ENCODE results near the gene NEUROD2.

NEUROD2 gene

GRCh38 chr17:39618246-39618913, 10.7 kb upstream of the NEUROD2 start:
- DNase-seq, result no peak

GRCh38 chr17:39617446-39618245, 9.9 kb upstream of the NEUROD2 start:
- DNase-seq, result peak; percentile 49

DNA sequence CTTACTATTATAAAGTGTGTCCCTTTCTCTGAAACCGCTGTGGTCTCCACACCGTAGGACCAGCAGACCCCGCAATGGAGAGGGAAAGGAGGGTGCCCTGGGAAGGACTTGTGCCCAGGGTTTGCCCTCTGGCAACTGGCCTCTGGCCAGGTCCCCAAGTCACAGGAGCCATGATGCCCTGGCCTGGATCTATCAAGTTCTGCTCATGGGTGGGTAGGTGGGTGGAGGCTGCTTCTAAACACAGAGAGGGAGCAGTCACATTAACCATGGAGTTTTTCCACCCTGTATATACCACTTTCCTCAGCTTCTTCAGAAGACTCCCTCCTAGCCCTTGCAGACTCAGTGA, 9.4 kb upstream of the NEUROD2 start:
- no peak for DNase-seq

DNA sequence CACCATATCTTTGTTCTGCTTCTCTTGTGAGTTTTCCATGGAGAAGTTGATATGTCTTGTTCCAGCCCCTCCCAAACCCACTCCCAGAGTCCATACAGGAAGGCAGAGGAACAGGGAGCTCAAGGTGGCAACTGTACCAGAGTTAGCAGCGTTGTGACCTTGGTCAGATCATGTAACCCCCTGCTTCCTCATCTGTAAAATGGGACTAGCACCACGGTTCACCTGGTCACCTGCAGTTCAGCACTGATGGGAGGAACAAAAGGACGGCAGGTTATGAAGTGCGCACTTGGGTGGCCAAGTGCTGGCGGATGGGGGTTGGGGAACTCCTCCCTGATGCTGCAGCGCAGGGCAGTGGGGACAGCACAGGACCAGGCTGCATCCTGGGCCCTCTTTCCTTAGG, 7.7 kb upstream of the NEUROD2 start:
- no peak for DNase-seq

GRCh38 chr17:39614545-39615157, 6.9 kb upstream of the NEUROD2 start:
- no peak for DNase-seq

GRCh38 chr17:39612935-39613464, 5.3 kb upstream of the NEUROD2 start:
- no peak for DNase-seq

DNA sequence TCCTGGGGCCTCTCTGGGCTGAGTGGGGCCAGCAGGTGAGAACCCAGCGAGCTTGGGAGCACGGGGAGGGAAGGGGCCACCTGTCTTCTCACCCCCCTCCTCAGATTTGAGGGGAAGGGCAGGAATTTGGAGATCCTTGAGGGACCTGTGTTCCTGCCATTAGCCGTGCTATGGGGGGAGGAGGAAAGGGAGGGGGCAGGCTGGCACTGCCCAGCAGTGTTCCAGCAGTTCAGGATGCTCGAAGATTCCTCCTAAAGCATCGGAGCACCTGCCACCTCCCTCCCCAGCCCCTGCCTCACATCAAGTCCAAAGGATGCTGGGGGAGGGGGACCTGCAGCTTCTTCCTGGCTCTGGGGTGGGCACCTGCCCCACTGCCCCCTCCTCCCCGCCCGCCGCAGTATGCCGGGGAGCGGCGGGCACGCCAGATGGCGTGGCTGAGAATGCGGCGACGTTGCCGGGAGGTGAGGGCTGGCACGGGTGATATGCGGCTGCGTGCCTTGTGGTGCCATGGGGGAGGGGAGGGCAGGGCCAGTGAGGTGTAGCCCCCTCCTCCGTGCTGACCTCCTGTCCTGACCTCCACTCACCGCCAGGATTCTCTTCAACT, 4.7 kb upstream of the NEUROD2 start:
- no peak for DNase-seq

DNA sequence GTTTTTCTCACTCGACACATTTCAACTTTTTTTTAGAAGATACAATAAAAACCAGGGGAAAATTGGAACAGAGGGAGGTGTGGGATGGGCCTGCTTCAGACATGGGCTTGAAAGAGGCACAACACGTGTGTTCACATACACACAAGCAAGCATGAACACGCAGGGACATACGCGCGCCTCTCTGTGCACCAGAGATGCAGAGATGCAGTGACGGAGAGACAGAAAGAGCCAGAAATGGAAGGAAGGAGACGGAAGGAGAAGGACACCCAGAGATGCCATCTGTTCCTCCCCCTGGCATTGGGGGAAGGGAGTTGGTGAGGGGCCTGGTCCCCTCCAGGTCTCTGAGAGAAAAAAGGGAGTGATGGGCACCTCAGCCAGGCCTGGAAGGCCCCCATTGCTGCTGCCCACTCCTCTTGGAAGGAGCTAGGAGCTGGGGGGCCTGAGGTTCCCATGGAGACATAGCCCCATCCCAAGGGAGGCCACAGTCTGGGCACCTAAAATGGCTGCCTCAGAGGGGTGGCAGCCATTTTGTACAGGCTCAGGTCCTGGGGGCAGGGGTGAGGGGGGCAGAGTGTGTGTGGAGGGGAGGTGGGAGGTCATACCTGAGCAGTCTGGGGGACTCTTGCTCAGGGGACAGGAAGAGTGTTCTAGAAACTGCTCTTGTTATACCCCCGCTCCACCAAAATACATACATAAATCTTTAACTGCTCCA, 3.8 kb upstream of the NEUROD2 start:
- no peak for DNase-seq

DNA sequence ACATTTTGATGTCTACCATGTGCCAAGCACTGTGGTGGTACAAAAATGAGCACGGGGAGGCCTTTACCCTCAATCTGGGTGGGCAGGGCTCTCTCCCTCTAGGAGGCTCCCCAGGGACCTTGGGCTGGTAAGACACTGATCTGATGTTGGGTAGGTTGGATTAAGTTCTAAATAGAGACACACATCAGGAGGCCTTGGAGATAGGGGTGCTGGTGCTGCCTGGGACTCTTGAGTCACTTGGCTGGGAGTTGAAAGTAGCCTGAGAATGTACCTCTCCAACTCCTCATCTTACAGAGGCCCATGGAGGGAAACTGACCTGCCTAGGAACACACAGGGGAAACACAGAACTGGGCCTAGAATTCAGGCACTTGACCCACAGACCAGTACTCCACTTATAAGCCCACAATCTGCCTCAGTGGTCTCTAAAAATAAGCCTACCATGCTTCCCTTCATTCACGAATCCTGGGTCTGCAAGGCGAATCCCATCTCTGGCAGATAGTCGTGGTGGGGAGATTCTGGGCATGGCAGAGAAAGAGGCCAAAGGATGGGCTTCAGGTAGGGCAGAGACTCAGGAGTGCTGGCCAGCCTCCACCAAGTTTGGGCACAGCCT, 1.8 kb upstream of the NEUROD2 start:
- DNase-seq, result no peak

DNA sequence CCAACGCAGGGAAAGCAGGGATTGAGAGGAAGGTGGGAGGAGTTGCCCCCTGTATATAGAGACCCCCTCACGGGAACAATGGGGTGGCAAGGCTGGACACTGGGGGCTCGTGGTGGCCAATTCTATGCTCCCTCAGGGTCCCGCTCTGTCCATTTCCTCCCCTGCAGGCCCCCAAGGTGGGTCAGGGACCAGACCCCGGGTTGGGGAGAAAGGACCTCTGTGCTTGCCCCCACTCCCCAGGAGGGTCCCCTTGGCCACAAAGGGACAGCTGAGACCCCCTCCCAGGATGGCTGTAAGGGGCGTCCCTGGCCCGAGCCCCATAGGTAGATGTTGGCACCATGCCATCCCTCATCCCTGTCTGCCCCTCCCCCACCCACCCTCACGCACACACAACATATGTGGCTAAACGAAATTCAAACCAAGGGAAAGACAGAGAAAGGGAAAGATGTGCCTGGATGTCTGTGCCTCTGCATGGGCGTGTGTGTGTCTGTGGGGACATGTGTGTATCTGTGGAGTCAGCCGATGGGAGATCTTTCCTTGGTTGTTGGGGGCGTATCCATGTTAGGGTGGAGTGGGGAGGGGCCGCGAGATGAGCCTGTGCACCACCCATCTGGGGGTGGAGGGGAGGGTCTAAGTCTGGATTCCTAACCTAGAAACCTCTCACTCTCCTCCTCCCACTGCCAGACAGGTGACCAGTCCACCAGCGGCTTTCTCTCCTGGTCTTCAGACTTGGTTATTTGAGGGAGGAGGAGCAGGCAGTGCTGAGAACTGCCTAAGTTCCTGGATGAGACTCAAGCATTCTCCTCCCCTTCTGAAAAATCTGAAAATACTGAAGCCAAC, 642 bp upstream of the NEUROD2 start:
- no peak for DNase-seq

DNA sequence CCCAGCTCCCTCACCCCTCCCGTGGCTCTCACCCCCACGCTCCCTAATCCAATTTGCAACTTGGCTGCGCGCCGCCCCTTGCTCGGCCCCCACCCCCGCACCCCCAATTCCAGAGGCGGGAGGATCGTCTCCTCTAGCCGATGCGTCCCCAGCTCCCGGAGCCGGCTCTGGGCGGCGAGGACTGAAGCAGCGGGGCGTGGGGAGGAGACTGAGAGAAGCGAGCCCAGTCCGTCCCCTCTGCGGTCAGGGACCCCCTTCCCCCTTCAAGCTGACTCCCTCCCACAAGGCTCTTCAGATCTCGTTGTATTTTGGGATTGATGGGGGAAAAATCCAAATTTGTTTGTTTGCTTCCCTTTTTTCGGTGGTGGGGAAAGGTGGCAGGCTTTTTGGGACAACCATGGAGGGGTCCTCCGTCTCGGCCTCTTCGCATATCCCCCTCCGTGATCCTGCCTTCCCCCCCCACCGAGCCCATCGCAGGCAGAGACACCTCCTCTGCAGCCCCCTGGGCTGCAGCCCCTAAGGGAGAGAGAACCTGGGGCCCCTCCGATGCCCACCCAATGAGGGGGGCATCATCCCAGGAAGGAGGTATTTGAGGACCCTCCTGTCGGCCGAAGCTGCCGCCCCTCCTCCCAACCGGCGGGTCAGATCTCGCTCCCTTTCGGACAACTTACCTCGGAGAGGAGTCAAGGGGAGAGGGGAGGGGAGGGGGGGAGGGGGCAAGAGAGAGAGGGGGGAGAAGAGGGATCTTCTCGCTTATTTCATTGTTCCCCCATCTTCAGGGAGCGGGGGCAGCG, 466 bp downstream of the NEUROD2 start:
- DNase-seq, result no peak

DNA sequence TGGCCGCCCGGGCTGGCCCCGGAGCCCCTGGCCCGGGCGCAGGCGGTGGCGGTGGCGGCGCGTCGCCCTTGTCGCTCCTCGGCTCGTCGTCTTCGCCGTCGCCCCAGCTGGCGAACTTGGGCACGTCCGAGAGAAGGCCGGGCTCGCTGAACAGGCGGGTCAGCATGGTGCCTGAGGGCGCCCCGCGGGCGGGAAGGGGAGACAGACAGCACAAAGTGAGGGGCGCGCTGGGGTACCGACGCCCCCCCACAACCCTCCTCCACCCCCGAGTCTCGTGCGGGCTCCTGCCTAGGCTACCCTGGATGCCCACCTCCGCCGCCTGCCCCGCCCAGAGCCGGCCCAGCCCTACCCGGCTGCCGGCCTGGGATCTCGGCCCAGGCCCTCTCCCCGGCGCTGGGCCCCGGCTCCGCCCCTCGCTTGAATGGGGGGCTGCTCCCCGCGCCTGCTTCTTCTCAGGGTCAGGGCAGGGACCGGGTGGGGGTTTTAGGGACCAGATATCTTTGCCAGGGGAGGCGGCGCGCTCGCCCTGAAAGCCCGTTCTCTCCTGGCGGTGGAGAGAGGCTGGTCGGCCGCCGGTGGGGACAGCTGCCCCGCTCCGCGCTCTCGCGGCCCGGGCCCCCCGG, 1.2 kb downstream of the NEUROD2 start:
- no peak for DNase-seq

DNA sequence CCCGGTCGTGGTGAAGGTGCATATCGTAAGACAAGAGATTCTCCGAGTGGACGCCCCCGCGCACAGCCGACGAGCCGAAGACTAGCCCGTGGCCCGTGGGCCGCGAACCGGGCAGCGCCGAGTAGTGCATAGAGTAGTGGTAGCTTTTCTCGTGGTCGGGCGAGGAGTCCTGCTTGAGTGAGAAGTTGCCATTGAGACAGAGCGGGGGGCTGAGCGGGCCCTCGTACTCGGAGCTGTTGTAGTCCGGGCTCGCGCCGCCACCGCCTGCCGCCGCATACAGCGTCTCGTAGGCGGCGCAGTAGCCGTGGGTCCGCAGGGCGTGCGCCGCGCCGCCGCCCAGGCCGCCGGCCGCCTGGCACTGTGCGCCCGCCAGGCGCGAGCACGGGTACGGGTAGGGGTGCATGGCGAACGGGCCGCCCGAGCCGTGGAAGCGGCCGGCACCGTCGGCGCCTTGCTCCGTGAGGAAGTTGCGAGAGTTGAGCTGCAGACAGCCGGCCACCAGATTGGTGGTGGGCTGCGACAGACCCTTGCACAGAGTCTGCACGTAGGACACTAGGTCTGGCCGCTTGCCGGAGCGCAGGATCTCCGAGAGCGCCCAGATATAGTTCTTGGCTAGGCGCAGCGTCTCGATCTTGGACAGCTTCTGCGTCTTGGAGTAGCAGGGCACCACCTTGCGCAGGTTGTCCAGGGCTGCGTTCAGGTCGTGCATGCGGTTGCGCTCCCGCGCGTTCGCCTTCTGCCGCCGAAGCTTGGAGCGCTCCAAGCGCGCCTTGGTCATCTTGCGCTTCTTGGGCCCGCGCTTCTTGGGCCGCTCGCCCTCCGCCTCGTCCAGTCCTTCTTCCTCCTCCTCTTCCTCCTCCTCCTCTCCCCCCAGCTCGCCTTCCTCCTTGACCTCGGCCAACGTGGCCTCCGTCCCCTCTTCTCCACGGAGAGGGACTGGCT, 2.0 kb downstream of the NEUROD2 start:
- no peak for DNase-seq

GRCh38 chr17:39604911-39605491, 2.7 kb downstream of the NEUROD2 start:
- DNase-seq, result no peak

- DNase-seq, result no peak
Observed at GRCh38 chr17:39603304-39604016, 4.3 kb downstream of the NEUROD2 start.

DNA sequence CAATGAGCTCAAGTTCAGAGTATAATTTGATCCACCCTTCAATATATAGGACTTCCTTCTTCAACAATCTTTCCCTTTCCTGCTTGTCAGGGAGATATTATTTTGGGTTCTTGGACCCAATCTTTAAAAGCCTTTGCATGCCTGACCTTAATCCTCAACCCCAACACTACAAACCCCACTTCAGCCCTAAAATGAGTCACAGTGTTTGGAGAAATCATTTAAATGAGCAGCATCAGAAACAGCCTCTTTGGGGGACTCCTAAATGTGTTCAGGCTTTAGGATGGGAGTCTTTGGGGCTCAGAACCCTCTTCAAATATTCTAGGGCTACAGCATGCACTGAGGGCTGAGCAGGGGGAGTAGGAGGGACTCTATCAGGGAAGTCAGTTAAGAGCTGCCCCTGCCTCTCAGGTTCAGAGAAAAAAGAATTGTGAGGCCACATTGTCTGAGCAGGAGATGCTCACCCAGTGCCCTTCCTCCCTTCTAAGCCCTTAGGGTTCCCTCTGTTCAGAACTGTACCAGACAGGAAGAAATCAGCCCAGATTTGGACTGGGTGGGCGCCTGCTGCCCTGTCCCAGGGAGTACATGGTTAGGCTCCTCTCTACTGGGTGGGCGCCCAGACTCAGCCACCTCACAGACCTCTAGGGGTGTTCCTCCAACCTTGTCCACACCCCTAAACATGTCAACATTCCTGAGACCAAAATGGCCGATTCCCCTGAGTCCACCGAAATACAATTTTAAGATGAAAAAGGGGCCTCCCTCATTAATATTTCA, 5.0 kb downstream of the NEUROD2 start:
- DNase-seq, result no peak
